ENCODE results near the gene ITGB3BP.
A peak's percentile ranks its signal among the peaks of the same experiment; 100 is the strongest.

The ITGB3BP gene

GRCh38 chr1:63522891-63523728, at the start of gene ITGB3BP, which contains the start of gene EFCAB7 (continued):
- peak; percentile 43; the same call in 1 of the 2 replicates for TF ChIP-seq ZNF362 (tag by site-specific recombination; IDR thresholded peaks at IDR 0.05)
- TF ChIP-seq ZNF416 (tag by site-specific recombination; IDR thresholded peaks at IDR 0.05) = no peak
- TF ChIP-seq TCF7L2 (IDR thresholded peaks at IDR 0.05; ENCODE audit: borderline replicate concordance, low read depth, low read length) = peak; percentile 42; the same call in 1 of the 2 replicates
- TF ChIP-seq ZNF138 (tag by site-specific recombination; IDR thresholded peaks at IDR 0.05; ENCODE audit: borderline replicate concordance) = no peak
- TF ChIP-seq ZNF146 (tag by site-specific recombination; IDR thresholded peaks at IDR 0.05) = peak; percentile 96
- TF ChIP-seq ZNF19 (tag by site-specific recombination; IDR thresholded peaks at IDR 0.05; ENCODE audit: low read depth) = peak; percentile 79
- TF ChIP-seq ZNF335 (tag by site-specific recombination; conservative IDR thresholded peaks at IDR 0.05) = peak; percentile 65
- TF ChIP-seq REPIN1 (tag by site-specific recombination; IDR thresholded peaks at IDR 0.05; ENCODE audit: low read depth) = peak; percentile 100
- TF ChIP-seq ZNF280D (tag by site-specific recombination; IDR thresholded peaks at IDR 0.05) = peak; percentile 97
- TF ChIP-seq YY1 (tag by site-specific recombination; IDR thresholded peaks at IDR 0.05) = peak; percentile 91
- TF ChIP-seq ZNF274 (IDR thresholded peaks at IDR 0.05; ENCODE audit: low read length) = no peak
- no peak for TF ChIP-seq ZNF274 (tag by site-specific recombination; IDR thresholded peaks at IDR 0.05; ENCODE audit: borderline replicate concordance)
- peak; percentile 65; the same call in 1 of the 2 replicates for TF ChIP-seq ZNF211 (tag by site-specific recombination; IDR thresholded peaks at IDR 0.05; ENCODE audit: low read depth)
- peak; percentile 59; the same call in 1 of the 2 replicates for TF ChIP-seq ZNF548 (tag by site-specific recombination; IDR thresholded peaks at IDR 0.05)
- TF ChIP-seq ZNF18 (tag by site-specific recombination; IDR thresholded peaks at IDR 0.05) = peak; percentile 84
- peak; percentile 94 for TF ChIP-seq ZNF624 (tag by site-specific recombination; IDR thresholded peaks at IDR 0.05)
- peak; percentile 97 for TF ChIP-seq ZNF610 (tag by site-specific recombination; IDR thresholded peaks at IDR 0.05; ENCODE audit: borderline replicate concordance)
- TF ChIP-seq ZNF670 (tag by site-specific recombination; IDR thresholded peaks at IDR 0.05; ENCODE audit: low read depth) = 0 out of 2 replicates have a peak, but pooled peaks have one; percentile 39
- peak; percentile 84 for TF ChIP-seq PRDM4 (tag by site-specific recombination; IDR thresholded peaks at IDR 0.05)
- TF ChIP-seq SP3 (tag by site-specific recombination; IDR thresholded peaks at IDR 0.05) = peak; percentile 80
- peak; percentile 38; the same call in 1 of the 2 replicates for TF ChIP-seq ZNF266 (tag by site-specific recombination; IDR thresholded peaks at IDR 0.05; ENCODE audit: low read depth)
- peak; percentile 95; the same call in 1 of the 2 replicates for TF ChIP-seq SALL2 (tag by site-specific recombination; IDR thresholded peaks at IDR 0.05; ENCODE audit: borderline replicate concordance)
- TF ChIP-seq ZNF341 (tag by site-specific recombination; IDR thresholded peaks at IDR 0.05; ENCODE audit: low read depth) = peak; percentile 84
- TF ChIP-seq ZNF692 (tag by site-specific recombination; IDR thresholded peaks at IDR 0.05) = peak; percentile 97
- TF ChIP-seq ZNF621 (tag by site-specific recombination; IDR thresholded peaks at IDR 0.05) = no peak
- no peak; the same call in 1 of the 2 replicates for TF ChIP-seq ZNF488 (tag by site-specific recombination; IDR thresholded peaks at IDR 0.05)
- peak; percentile 84 for TF ChIP-seq ZNF510 (tag by site-specific recombination; IDR thresholded peaks at IDR 0.05; ENCODE audit: insufficient replicate concordance)
- TF ChIP-seq ZNF169 (tag by site-specific recombination; IDR thresholded peaks at IDR 0.05) = peak; percentile 95

All from HEK293 (cell line).